ENCODE measurements around the gene PACS2.

Gene PACS2

GRCh38 chr14:105394714-105395537 lies 80.4 kb downstream of the PACS2 start:
- in situ Hi-C loops (cut with HindIII; ENCODE audit: low sequenced_read_pairs), result no loop called here

- in situ Hi-C loops (cut with HindIII; ENCODE audit: low sequenced_read_pairs), result no loop called here
Observed at GRCh38 chr14:105395538-105395854, 80.9 kb downstream of the PACS2 start.

- in situ Hi-C loops (cut with HindIII; ENCODE audit: low sequenced_read_pairs), result no loop called here
Observed at GRCh38 chr14:105397350-105397931, 82.9 kb downstream of the PACS2 start.

- in situ Hi-C loops (cut with HindIII; ENCODE audit: low sequenced_read_pairs), result no loop called here
Observed at GRCh38 chr14:105398044-105398725, 83.6 kb downstream of the PACS2 start, which contains the start of gene TEX22. TEX22 (plus strand) TSS chr14:105398538; CDS start chr14:105399341, 803 bp downstream.

- in situ Hi-C loops (cut with HindIII; ENCODE audit: low sequenced_read_pairs), result no loop called here
Observed at GRCh38 chr14:105398726-105399465, 84.3 kb downstream of the PACS2 start.

- in situ Hi-C loops (cut with HindIII; ENCODE audit: low sequenced_read_pairs), result no loop called here
Observed at GRCh38 chr14:105399466-105399775, 84.9 kb downstream of the PACS2 start.

- in situ Hi-C loops (cut with HindIII; ENCODE audit: low sequenced_read_pairs), result loop anchor here (5.0 kb wide), 1 partner anchor 67 kb away; no protein-coding TSS in a partner anchor
Observed at GRCh38 chr14:105400016-105400415, 85.5 kb downstream of the PACS2 start.

GRCh38 chr14:105401699-105402098 lies 87.2 kb downstream of the PACS2 start:
- in situ Hi-C loops (cut with HindIII; ENCODE audit: low sequenced_read_pairs), result loop anchor here (5.0 kb wide), 1 partner anchor 66 kb away; no protein-coding TSS in a partner anchor

- in situ Hi-C loops (cut with HindIII; ENCODE audit: low sequenced_read_pairs), result no loop called here
Observed at GRCh38 chr14:105408592-105408991, 94.0 kb downstream of the PACS2 start.

- in situ Hi-C loops (cut with HindIII; ENCODE audit: low sequenced_read_pairs), result no loop called here
Observed at GRCh38 chr14:105409364-105409763, 94.8 kb downstream of the PACS2 start.

GRCh38 chr14:105410642-105411016 lies 96.1 kb downstream of the PACS2 start:
- in situ Hi-C loops (cut with HindIII; ENCODE audit: low sequenced_read_pairs), result no loop called here

GRCh38 chr14:105411017-105411941 lies 96.7 kb downstream of the PACS2 start:
- in situ Hi-C loops (cut with HindIII; ENCODE audit: low sequenced_read_pairs), result no loop called here

GRCh38 chr14:105411985-105412770 lies 97.6 kb downstream of the PACS2 start:
- in situ Hi-C loops (cut with HindIII; ENCODE audit: low sequenced_read_pairs), result no loop called here

GRCh38 chr14:105412771-105413543 lies 98.4 kb downstream of the PACS2 start:
- in situ Hi-C loops (cut with HindIII; ENCODE audit: low sequenced_read_pairs), result no loop called here

- in situ Hi-C loops (cut with HindIII; ENCODE audit: low sequenced_read_pairs), result no loop called here
Observed at GRCh38 chr14:105413544-105413886, 99.0 kb downstream of the PACS2 start.

GRCh38 chr14:105414456-105415371 lies 100.2 kb downstream of the PACS2 start:
- in situ Hi-C loops (cut with HindIII; ENCODE audit: low sequenced_read_pairs), result no loop called here

GRCh38 chr14:105415481-105416428 lies 101.2 kb downstream of the PACS2 start:
- in situ Hi-C loops (cut with HindIII; ENCODE audit: low sequenced_read_pairs), result no loop called here
